ENCODE results near the gene BEND6.

Gene BEND6

GRCh38 chr6:56936466-56936865 is 18.4 kb upstream of the BEND6 start:
- H4K20me1 ChIP-seq (ENCODE audit: insufficient read depth, low read length), result no peaks in the 10 kb centered on the region
- peaks cover 21% of the 10 kb centered on the region for H3K4me1 ChIP-seq (ENCODE audit: low read length)
- no peaks in the 10 kb centered on the region for H3K79me2 ChIP-seq (ENCODE audit: low read length)
- H3K9ac ChIP-seq (ENCODE audit: low read length), result no peak overlapping the region
- no peak overlapping the region for H3K27ac ChIP-seq (ENCODE audit: low read length)
- H2AFZ ChIP-seq (ENCODE audit: low read depth, low read length), result no peak overlapping the region
- H3K27me3 ChIP-seq (ENCODE audit: low read depth, low read length), result no peaks in the 10 kb centered on the region
- TF ChIP-seq EZH2phosphoT487 (IDR thresholded peaks at IDR 0.05; ENCODE audit: low read depth), result no peak
- no peak overlapping the region for H3K4me2 ChIP-seq (ENCODE audit: low read length)
- no peaks in the 10 kb centered on the region for H3K9me3 ChIP-seq (ENCODE audit: insufficient read depth, low read length)
- H3K36me3 ChIP-seq (replicated peaks; ENCODE audit: low read depth, low read length), result no peaks in the 10 kb centered on the region
- H3K4me3 ChIP-seq (ENCODE audit: low read length), result no peak overlapping the region

GRCh38 chr6:56938649-56939191 is 16.2 kb upstream of the BEND6 start:
- TF ChIP-seq CTCF (IDR thresholded peaks at IDR 0.05; ENCODE audit: low read depth, low read length) (no peak), EZH2phosphoT487 (IDR thresholded peaks at IDR 0.05; ENCODE audit: low read depth) (no peak)
- H4K20me1 ChIP-seq (ENCODE audit: insufficient read depth, low read length), result no peaks in the 10 kb centered on the region
- no peak overlapping the region for H2AFZ ChIP-seq (ENCODE audit: low read depth, low read length)
- no peaks in the 10 kb centered on the region for H3K9me3 ChIP-seq (ENCODE audit: insufficient read depth, low read length)
- no peaks in the 10 kb centered on the region for H3K79me2 ChIP-seq (ENCODE audit: low read length)
- H3K27ac ChIP-seq (ENCODE audit: low read length), result no peak overlapping the region
- no peaks in the 10 kb centered on the region for H3K27me3 ChIP-seq (ENCODE audit: low read depth, low read length)
- H3K4me3 ChIP-seq (ENCODE audit: low read length), result no peak overlapping the region
- no peak overlapping the region for H3K4me2 ChIP-seq (ENCODE audit: low read length)
- H3K4me1 ChIP-seq (ENCODE audit: low read length), result peaks cover 4% of the 10 kb centered on the region
- no peak overlapping the region for H3K9ac ChIP-seq (ENCODE audit: low read length)
- H3K36me3 ChIP-seq (replicated peaks; ENCODE audit: low read depth, low read length), result no peaks in the 10 kb centered on the region

GRCh38 chr6:56940463-56940862 is 14.4 kb upstream of the BEND6 start:
- no peak overlapping the region for H2AFZ ChIP-seq (ENCODE audit: low read depth, low read length)
- H3K36me3 ChIP-seq (replicated peaks; ENCODE audit: low read depth, low read length), result no peaks in the 10 kb centered on the region
- no peak overlapping the region for H3K27ac ChIP-seq (ENCODE audit: low read length)
- H3K4me3 ChIP-seq (ENCODE audit: low read length), result no peak overlapping the region
- H3K9ac ChIP-seq (ENCODE audit: low read length), result no peak overlapping the region
- no peaks in the 10 kb centered on the region for H4K20me1 ChIP-seq (ENCODE audit: insufficient read depth, low read length)
- no peaks in the 10 kb centered on the region for H3K27me3 ChIP-seq (ENCODE audit: low read depth, low read length)
- TF ChIP-seq EZH2phosphoT487 (IDR thresholded peaks at IDR 0.05; ENCODE audit: low read depth), result no peak
- no peak for TF ChIP-seq CTCF (IDR thresholded peaks at IDR 0.05; ENCODE audit: low read depth, low read length)
- H3K9me3 ChIP-seq (ENCODE audit: insufficient read depth, low read length), result no peaks in the 10 kb centered on the region
- no peaks in the 10 kb centered on the region for H3K4me1 ChIP-seq (ENCODE audit: low read length)
- H3K79me2 ChIP-seq (ENCODE audit: low read length), result no peaks in the 10 kb centered on the region
- H3K4me2 ChIP-seq (ENCODE audit: low read length), result no peak overlapping the region

GRCh38 chr6:56940977-56941376 is 13.9 kb upstream of the BEND6 start:
- H4K20me1 ChIP-seq (ENCODE audit: insufficient read depth, low read length), result no peaks in the 10 kb centered on the region
- no peaks in the 10 kb centered on the region for H3K79me2 ChIP-seq (ENCODE audit: low read length)
- no peak overlapping the region for H3K4me3 ChIP-seq (ENCODE audit: low read length)
- H2AFZ ChIP-seq (ENCODE audit: low read depth, low read length), result no peak overlapping the region
- H3K9me3 ChIP-seq (ENCODE audit: insufficient read depth, low read length), result no peaks in the 10 kb centered on the region
- H3K36me3 ChIP-seq (replicated peaks; ENCODE audit: low read depth, low read length), result no peaks in the 10 kb centered on the region
- H3K4me2 ChIP-seq (ENCODE audit: low read length), result no peak overlapping the region
- no peaks in the 10 kb centered on the region for H3K27me3 ChIP-seq (ENCODE audit: low read depth, low read length)
- no peaks in the 10 kb centered on the region for H3K4me1 ChIP-seq (ENCODE audit: low read length)
- H3K27ac ChIP-seq (ENCODE audit: low read length), result no peak overlapping the region
- TF ChIP-seq CTCF (IDR thresholded peaks at IDR 0.05; ENCODE audit: low read depth, low read length) (no peak), EZH2phosphoT487 (IDR thresholded peaks at IDR 0.05; ENCODE audit: low read depth) (no peak)
- H3K9ac ChIP-seq (ENCODE audit: low read length), result no peak overlapping the region
